Measurements from ENCODE around the gene MYO7B.

MYO7B gene

GRCh38 chr2:127645395-127646291, 110.2 kb downstream of the MYO7B start, which contains the start of gene GPR17:
GPR17 (plus strand) TSS chr2:127646153; CDS start chr2:127650736, 4,583 bp downstream.
- TF ChIP-seq, protein P1, sequence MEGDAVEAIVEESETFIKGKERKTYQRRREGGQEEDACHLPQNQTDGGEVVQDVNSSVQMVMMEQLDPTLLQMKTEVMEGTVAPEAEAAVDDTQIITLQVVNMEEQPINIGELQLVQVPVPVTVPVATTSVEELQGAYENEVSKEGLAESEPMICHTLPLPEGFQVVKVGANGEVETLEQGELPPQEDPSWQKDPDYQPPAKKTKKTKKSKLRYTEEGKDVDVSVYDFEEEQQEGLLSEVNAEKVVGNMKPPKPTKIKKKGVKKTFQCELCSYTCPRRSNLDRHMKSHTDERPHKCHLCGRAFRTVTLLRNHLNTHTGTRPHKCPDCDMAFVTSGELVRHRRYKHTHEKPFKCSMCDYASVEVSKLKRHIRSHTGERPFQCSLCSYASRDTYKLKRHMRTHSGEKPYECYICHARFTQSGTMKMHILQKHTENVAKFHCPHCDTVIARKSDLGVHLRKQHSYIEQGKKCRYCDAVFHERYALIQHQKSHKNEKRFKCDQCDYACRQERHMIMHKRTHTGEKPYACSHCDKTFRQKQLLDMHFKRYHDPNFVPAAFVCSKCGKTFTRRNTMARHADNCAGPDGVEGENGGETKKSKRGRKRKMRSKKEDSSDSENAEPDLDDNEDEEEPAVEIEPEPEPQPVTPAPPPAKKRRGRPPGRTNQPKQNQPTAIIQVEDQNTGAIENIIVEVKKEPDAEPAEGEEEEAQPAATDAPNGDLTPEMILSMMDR (IDR thresholded peaks at IDR 0.05; ENCODE audit: low read length, missing control alignments), result no peak
- H3K4me3 ChIP-seq (replicated peaks; ENCODE audit: low read depth, low read length), result no peak within 1 kb of the TSS
- no peak for DNase-seq (ENCODE audit: low read depth)

GRCh38 chr2:127646487-127647241, 111.2 kb downstream of the MYO7B start:
- H3K4me3 ChIP-seq (replicated peaks; ENCODE audit: low read depth, low read length), result no peak overlapping the region
- no peak for DNase-seq (ENCODE audit: low read depth)
- TF ChIP-seq, protein P1 (IDR thresholded peaks at IDR 0.05; ENCODE audit: low read length, missing control alignments), result no peak

GRCh38 chr2:127647242-127648190, 112.0 kb downstream of the MYO7B start:
- no peak overlapping the region for H3K4me3 ChIP-seq (replicated peaks; ENCODE audit: low read depth, low read length)
- TF ChIP-seq, protein P1 (IDR thresholded peaks at IDR 0.05; ENCODE audit: low read length, missing control alignments), result no peak
- peak; percentile 45 for DNase-seq (ENCODE audit: low read depth)

GRCh38 chr2:127648321-127648720, 112.8 kb downstream of the MYO7B start:
- H3K4me3 ChIP-seq (replicated peaks; ENCODE audit: low read depth, low read length), result no peak overlapping the region
- TF ChIP-seq, protein P1 (IDR thresholded peaks at IDR 0.05; ENCODE audit: low read length, missing control alignments), result no peak
- no peak for DNase-seq (ENCODE audit: low read depth)

GRCh38 chr2:127649100-127649611, 113.7 kb downstream of the MYO7B start:
- no peak overlapping the region for H3K4me3 ChIP-seq (replicated peaks; ENCODE audit: low read depth, low read length)
- TF ChIP-seq, protein P1 (IDR thresholded peaks at IDR 0.05; ENCODE audit: low read length, missing control alignments), result no peak
- DNase-seq (ENCODE audit: low read depth), result no peak

DNA sequence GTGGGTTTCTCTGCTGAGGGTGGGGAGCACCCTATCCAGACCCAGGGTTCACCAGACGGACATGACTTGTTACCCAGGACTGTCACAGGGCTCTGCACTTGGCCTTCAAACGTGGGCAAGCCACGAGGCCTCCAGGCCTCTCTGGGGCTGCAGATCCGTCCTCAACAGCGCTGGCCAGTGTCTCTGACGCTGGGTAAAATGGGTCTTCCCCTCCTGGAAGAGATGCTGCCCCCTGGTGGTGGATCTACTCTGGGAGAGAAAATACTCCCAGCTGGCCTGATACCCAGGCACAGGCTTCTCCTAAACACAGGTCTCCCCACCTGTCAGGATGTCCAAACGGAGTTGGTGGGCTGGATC, 114.2 kb downstream of the MYO7B start:
- DNase-seq (ENCODE audit: low read depth), result peak; percentile 88
- no peak overlapping the region for H3K4me3 ChIP-seq (replicated peaks; ENCODE audit: low read depth, low read length)
- TF ChIP-seq, protein P1 (IDR thresholded peaks at IDR 0.05; ENCODE audit: low read length, missing control alignments), result peak; percentile 91
